ENCODE measurements around the gene DLGAP1. TPM values are rescaled to one million over a fixed set of nuclear protein-coding genes. Genes with fewer than 3 reads are reported as not detected.

DLGAP1 gene
- total and polyA plus RNA-seq, 5 donors, result 0.11 to 0.31 (median 0.20) TPM; not detected in 1

DNA sequence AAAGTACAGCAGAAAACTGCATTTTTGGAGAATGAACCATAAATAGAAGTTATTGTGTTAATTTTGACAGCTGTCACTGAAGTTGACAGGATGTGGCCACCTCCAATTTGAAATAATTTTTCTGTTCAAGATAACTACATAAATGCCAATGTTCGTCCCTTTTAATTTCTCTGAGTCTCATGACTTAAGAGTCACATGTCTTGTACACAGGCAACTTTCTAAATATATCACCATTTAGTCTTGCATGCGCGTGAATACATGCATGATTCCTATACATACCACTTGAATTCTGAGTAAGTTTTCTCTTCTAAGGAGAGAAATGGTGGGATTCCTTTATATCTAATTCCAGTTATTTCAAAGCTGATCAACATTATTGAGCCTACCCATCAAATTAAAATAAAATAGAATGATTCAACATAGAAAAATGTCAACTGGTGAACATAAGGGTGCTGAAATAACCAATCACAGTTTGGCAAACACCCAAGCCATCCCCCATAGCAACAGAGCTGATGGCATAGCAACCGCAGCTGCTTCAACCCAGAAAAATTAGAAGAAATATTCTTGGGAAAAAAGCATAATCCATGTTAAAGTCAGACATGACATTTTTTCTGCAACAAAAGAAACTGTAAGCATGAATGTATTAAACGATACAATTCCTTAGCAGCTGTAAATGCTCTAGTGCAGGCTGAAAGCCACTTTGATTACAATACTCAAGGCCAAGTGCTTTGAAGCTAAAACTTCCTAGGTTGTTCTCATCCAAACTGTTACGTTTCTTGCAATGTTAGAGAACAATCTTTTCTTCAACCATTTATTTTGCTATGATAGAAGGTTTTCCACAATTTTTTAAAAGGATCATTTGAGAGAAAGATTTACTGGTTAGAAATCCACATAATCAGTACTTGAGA lies 282.7 kb downstream of the DLGAP1 start:
- DNase-seq, result no peak
- no peak for ATAC-seq
- Histone ChIP-seq H3K27ac (ENCODE audit: low read length) (no peak overlapping the region), H3K4me1 (ENCODE audit: control insufficient read depth, insufficient read depth, low read length) (no peaks in the 10 kb centered on the region), H3K9me3 (ENCODE audit: control insufficient read depth, low read length) (no peaks in the 10 kb centered on the region), H3K27me3 (ENCODE audit: control insufficient read depth, insufficient read depth) (no peaks in the 10 kb centered on the region), H3K4me3 (ENCODE audit: low read length) (no peak overlapping the region)
- 48% methylated on average over 6 of the region's 6 CpGs for WGBS
- intact Hi-C loops (cut with DNase I), result no loop called here

DNA sequence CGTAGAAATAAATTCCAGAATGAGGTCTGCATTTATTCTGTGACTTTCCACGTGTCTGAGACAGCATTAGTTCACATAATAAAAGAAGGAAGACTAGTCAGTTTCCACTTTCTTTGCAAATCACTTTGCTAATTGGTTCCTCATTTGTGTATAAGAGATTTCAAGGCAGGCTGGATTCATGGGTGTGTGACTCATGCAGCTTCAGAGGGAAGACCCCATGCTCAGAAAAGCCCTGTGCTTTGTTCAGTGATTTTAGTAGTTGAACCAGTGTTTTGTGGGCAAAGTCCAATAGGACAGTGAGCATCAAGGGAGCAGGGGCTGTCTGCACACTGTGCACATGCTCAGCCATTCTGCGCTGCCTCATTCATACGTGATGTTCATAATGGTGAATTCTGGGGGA lies 297.8 kb downstream of the DLGAP1 start:
- ATAC-seq, result no peak
- H3K4me1 ChIP-seq (ENCODE audit: control insufficient read depth, insufficient read depth, low read length), result no peaks in the 10 kb centered on the region
- H3K9me3 ChIP-seq (ENCODE audit: control insufficient read depth, low read length), result no peaks in the 10 kb centered on the region
- intact Hi-C loops (cut with DNase I), result loop anchor here in 1 of 4 donors (10.0 kb wide), 1 partner anchor 53 kb away; no protein-coding TSS in a partner anchor
- H3K27ac ChIP-seq (ENCODE audit: low read length), result no peak overlapping the region
- H3K27me3 ChIP-seq (ENCODE audit: control insufficient read depth, insufficient read depth), result peaks cover 2% of the 10 kb centered on the region
- no peak overlapping the region for H3K4me3 ChIP-seq (ENCODE audit: low read length)
- DNase-seq, result no peak
- WGBS, result 71% methylated on average over 4 of the region's 4 CpGs

DNA sequence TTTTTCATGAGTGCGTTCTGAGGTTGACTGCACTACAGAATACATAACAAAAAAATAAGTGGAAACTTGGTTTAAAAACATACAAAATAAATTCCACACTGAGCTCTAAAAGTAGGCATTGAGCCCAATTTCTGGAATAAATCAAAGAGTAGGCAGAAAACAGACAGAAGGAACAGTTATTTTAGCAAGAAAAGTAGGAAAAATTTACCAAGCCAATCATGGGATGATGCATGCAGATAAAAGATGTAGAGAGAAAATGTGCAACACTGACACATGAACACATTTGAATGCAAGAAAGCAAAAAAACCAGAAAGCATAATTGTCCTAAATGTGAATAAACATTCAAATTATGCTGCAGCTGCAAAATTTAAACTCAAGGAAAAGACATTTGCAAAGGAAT lies 308.3 kb downstream of the DLGAP1 start:
- WGBS, result 81% methylated on average over 1 of the region's 1 CpG

DNA sequence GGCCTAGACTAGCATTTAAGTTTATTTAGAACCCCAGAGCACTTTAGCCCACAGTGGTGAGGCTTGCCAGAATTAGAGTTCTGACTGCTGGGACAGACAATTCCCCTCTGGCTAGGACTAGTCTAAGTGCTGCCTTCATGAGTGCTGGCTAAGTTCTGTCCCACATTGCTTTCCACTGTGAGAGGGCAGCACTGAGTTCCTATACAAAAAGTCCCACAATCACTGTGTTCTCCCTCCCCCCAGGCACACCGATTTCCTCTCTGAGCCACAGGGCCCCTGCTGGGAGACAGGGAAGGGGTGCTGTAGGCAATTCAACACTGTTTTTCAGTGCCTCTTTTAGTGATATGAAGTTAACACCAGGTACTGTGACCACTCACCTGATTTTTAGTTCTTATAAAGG lies 310.9 kb downstream of the DLGAP1 start:
- no peaks in the 10 kb centered on the region for H3K9me3 ChIP-seq (ENCODE audit: control insufficient read depth, low read length)
- H3K27me3 ChIP-seq (ENCODE audit: control insufficient read depth, insufficient read depth), result no peaks in the 10 kb centered on the region
- H3K27ac ChIP-seq (ENCODE audit: low read length), result no peak overlapping the region
- WGBS, result 23% methylated on average over 1 of the region's 1 CpG
- H3K4me1 ChIP-seq (ENCODE audit: control insufficient read depth, insufficient read depth, low read length), result no peaks in the 10 kb centered on the region
- intact Hi-C loops (cut with DNase I), result no loop called here
- H3K4me3 ChIP-seq (ENCODE audit: low read length), result no peak overlapping the region
- ATAC-seq (no peak), DNase-seq (no peak)

More for the DNA sequence above, 308.3 kb downstream of the DLGAP1 start:
- Histone ChIP-seq H3K4me1 (ENCODE audit: control insufficient read depth, insufficient read depth, low read length) (no peaks in the 10 kb centered on the region), H3K27me3 (ENCODE audit: control insufficient read depth, insufficient read depth) (no peaks in the 10 kb centered on the region), H3K4me3 (ENCODE audit: low read length) (no peak overlapping the region), H3K9me3 (ENCODE audit: control insufficient read depth, low read length) (no peaks in the 10 kb centered on the region), H3K27ac (ENCODE audit: low read length) (no peak overlapping the region)
- intact Hi-C loops (cut with DNase I), result no loop called here
- ATAC-seq (no peak), DNase-seq (no peak)

DNA sequence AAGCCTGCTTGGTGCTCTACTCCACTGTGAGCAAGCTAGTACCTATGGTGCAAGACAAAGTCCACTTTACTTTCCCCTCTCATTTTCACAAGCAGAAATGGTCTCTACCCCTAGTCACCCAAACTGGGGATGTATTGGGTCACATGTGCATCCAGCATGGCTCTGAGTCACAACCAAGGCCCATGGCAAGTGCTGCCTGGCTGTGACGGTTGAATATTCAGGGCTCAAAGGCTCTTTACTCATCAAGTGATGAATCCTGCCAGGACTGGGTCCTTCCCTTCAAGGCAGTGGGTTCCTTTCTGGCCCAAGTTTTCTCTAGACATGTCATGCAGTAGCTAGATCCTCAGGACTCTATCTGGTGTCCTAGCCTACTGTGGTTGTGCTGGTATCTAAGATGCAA lies 311.5 kb downstream of the DLGAP1 start:
- Histone ChIP-seq H3K9me3 (ENCODE audit: control insufficient read depth, low read length) (no peaks in the 10 kb centered on the region), H3K4me1 (ENCODE audit: control insufficient read depth, insufficient read depth, low read length) (no peaks in the 10 kb centered on the region), H3K27me3 (ENCODE audit: control insufficient read depth, insufficient read depth) (no peaks in the 10 kb centered on the region), H3K27ac (ENCODE audit: low read length) (no peak overlapping the region), H3K4me3 (ENCODE audit: low read length) (no peak overlapping the region)
- 95% methylated on average over 1 of the region's 1 CpG for WGBS
- DNase-seq, result no peak
- intact Hi-C loops (cut with DNase I), result no loop called here
- no peak for ATAC-seq

DNA sequence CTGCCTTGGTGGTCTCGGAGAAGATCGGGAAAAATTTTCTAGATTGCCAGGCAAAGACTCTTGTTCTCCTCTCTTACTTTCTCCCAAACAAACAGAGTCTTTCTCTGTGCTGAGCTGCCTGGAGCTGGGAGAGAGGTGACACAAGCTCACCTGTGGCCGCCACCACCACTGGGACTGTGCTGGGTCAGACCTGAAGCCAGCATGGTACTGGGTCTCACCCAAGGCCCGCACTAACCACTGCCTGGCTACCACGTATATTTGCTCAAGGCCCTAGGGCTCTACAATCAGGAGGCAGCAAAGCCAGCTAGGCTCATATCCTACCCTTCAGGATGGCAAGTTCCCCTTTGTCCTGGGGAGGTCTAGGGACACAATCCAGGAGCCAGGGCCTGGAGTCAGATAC lies 312.2 kb downstream of the DLGAP1 start:
- Histone ChIP-seq H3K4me3 (ENCODE audit: low read length) (no peak overlapping the region), H3K27me3 (ENCODE audit: control insufficient read depth, insufficient read depth) (no peaks in the 10 kb centered on the region), H3K27ac (ENCODE audit: low read length) (no peak overlapping the region), H3K9me3 (ENCODE audit: control insufficient read depth, low read length) (no peaks in the 10 kb centered on the region), H3K4me1 (ENCODE audit: control insufficient read depth, insufficient read depth, low read length) (no peaks in the 10 kb centered on the region)
- intact Hi-C loops (cut with DNase I), result no loop called here
- DNase-seq, result no peak
- no peak for ATAC-seq
- 92% methylated on average over 5 of the region's 5 CpGs for WGBS

DNA sequence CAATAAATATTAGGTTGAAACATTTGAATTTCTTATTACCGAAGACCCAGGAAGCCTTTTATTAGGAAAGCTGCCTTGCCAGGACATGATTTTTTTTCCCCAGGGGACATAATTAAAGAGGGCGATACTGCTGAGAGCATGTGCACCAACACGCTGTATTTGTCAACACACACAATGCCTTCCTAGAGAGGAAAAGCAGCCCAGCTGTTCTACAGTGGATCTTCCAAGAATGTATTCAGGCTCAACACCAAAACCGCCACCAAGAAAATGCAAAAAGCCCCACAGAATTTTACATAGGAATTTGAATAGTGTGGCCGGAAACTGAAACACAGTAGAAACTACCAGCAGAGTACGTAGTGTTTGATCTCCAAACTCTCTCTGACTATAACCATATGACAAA lies 320.4 kb downstream of the DLGAP1 start:
- intact Hi-C loops (cut with DNase I), result no loop called here
- ATAC-seq, result no peak
- no peaks in the 10 kb centered on the region for H3K27me3 ChIP-seq (ENCODE audit: control insufficient read depth, insufficient read depth)
- WGBS, result 56% methylated on average over 6 of the region's 6 CpGs
- no peaks in the 10 kb centered on the region for H3K9me3 ChIP-seq (ENCODE audit: control insufficient read depth, low read length)
- no peak overlapping the region for H3K27ac ChIP-seq (ENCODE audit: low read length)
- no peaks in the 10 kb centered on the region for H3K4me1 ChIP-seq (ENCODE audit: control insufficient read depth, insufficient read depth, low read length)
- no peak for DNase-seq
- no peak overlapping the region for H3K4me3 ChIP-seq (ENCODE audit: low read length)

DNA sequence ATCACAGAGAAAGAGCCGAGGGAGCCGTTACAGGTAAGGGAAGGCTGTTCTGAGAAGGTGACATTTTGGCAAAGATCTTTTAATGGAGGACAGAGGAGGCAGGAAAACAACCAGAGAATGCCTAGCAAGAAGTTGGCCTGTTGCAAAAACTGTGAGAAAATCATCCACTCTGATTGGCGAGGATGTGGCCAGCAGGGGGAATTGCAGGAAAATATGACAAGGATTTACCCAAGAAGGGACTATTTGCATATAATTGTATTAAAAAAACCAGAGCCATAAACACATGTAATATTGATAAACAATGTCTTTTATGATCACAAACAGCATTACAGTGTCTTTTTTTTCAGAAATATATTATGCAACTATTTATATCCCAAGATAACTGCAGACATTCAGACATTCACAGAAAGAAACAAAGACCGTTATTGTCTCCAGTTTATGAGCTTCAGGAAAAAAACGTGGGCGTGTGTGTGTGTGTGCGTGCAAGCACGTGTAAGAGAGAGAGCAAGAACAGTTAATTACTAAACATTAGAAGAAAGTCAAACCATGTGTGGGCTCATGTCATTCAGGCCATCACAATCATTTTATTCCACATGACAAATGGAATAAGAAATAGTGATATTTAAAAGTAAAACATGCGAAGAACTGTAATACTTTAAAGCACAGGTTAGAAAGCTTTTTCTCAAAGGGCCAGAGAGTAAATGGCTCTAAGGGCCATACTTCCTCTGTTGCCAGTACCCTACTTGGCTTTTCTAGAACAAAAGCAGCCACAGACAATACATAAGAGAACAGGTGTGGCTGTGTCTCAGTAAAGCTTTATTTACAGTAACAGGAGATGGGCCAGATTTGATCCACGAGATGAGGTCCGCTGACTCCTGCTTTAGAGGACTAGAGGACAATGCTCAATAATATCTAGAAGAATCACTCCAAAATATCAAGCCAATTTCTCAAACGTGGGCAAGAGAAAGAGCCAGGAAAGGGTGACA lies 324.1 kb downstream of the DLGAP1 start:
- H3K9me3 ChIP-seq (ENCODE audit: control insufficient read depth, low read length), result no peaks in the 10 kb centered on the region
- no peaks in the 10 kb centered on the region for H3K27me3 ChIP-seq (ENCODE audit: control insufficient read depth, insufficient read depth)
- intact Hi-C loops (cut with DNase I), result no loop called here
- ATAC-seq (no peak), DNase-seq (no peak)
- H3K4me1 ChIP-seq (ENCODE audit: control insufficient read depth, insufficient read depth, low read length), result no peaks in the 10 kb centered on the region
- WGBS, result 49% methylated on average over 12 of the region's 12 CpGs
- no peak overlapping the region for H3K4me3 ChIP-seq (ENCODE audit: low read length)
- no peak overlapping the region for H3K27ac ChIP-seq (ENCODE audit: low read length)

DNA sequence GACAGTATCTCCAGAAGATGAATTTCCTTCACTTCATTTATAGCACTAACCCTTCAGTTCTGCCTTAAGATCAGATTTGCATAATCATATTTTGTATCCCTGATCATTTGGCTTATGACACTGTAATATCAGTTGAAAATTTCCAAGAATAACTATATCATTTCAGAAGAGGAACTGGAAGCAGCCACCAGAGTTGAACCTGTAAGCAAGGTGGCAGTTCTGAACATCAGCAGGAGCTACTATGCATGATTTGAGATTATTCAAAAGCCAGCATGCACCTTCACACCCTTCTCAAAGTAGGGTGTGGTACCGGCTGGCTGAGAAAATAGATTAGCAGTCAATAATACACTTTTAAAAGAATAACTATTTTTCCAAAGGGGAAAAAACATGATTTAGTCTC lies 328.2 kb downstream of the DLGAP1 start:
- WGBS, result 75% methylated on average over 1 of the region's 1 CpG
- intact Hi-C loops (cut with DNase I), result no loop called here

DNA sequence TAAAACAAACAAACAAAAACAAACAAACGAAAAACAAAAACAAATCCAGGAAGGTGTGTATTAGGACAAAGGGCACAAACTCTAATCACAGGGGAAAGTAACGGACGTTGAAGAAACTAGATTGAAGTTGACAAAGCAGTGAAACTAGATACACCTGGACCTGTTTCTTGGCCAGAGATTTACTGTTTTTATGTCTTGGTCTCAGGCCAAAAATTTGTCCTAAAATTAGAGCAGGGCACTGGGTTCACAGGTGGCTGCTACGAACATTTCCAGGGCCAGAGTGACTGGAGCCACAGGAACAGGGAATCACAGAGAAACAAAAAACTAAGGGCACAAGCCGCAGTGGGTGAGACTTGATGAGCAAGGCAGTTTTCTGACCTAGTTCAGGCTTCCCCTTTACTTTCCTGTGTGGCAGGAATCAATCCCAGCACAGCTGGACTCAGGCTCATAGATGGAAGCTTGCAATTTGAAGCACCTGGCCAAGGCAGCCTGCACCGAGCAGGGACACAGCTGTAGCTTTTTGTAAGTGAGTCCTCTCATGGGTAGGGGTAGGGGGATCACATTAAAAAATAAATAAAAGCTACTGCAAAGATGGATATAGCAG lies 329.4 kb downstream of the DLGAP1 start:
- no peak overlapping the region for H3K27ac ChIP-seq (ENCODE audit: low read length)
- no peaks in the 10 kb centered on the region for H3K27me3 ChIP-seq (ENCODE audit: control insufficient read depth, insufficient read depth)
- 48% methylated on average over 6 of the region's 6 CpGs for WGBS
- no peaks in the 10 kb centered on the region for H3K9me3 ChIP-seq (ENCODE audit: control insufficient read depth, low read length)
- no peak for DNase-seq
- H3K4me3 ChIP-seq (ENCODE audit: low read length), result no peak overlapping the region
- no peaks in the 10 kb centered on the region for H3K4me1 ChIP-seq (ENCODE audit: control insufficient read depth, insufficient read depth, low read length)
- ATAC-seq, result no peak
- intact Hi-C loops (cut with DNase I), result no loop called here

More for the DNA sequence above, 328.2 kb downstream of the DLGAP1 start:
- Histone ChIP-seq H3K27ac (ENCODE audit: low read length) (no peak overlapping the region), H3K4me3 (ENCODE audit: low read length) (no peak overlapping the region), H3K4me1 (ENCODE audit: control insufficient read depth, insufficient read depth, low read length) (no peaks in the 10 kb centered on the region), H3K27me3 (ENCODE audit: control insufficient read depth, insufficient read depth) (no peaks in the 10 kb centered on the region), H3K9me3 (ENCODE audit: control insufficient read depth, low read length) (no peaks in the 10 kb centered on the region)
- DNase-seq (no peak), ATAC-seq (no peak)
